Measurements from ENCODE around the gene TBC1D24. TPM values are rescaled to one million over a fixed set of nuclear protein-coding genes. Genes with fewer than 3 reads are reported as not detected.

Gene TBC1D24
- total RNA-seq, 1 donor from 2014 or later = 19.6 TPM

DNA sequence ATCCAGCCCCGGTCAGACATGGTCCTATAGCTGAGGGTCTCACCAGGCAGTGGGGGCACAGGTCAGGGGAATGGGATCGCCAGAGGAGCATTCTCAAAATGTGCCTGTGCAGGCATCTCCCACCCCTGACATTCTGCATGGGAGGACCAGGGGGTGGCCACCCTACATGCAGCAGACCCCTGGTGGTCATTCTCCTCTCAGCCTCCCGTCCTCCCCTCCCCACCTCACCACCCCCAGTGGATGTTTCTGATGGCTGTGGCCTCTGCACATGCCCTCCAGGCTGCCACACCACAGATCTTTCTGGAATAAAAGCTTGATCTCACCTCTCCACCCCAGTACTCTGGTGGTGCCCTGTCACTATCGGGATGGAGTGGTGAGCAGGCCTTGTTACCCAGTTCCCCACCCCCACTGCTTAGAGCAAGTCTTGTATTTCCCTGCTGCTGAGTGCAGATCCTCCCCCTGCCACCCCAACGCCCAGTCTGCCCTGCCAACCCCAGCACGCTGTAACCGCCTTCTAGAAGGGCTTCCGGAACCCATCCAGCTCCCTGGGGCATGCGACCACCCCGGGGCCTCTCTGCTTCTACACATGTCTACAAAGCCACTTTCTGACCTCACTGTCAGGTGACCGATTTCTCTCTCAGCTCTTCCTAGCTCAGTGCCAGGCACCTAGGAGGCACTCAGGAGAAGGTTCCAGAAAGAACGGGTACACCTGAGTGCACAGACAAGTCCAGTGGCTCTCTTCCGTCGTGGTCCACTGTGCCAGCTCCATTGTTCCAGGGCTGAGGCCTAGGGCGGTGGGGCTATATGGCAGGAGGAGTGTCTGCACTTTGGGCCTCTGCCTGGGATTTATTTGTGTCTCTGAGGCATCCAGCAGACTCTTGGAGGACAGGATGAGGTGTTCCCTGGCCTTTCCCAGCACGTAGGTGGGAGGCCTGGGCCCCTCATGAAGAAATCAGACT is 9.3 kb downstream of the TBC1D24 start:
- Mint-ChIP-seq H3K9me3 (no peaks in the 10 kb centered on the region), H3K4me1 (ENCODE audit: low read depth) (peaks cover 14% of the 10 kb centered on the region), H3K36me3 (ENCODE audit: low read depth) (peaks cover 2% of the 10 kb centered on the region), H3K27ac (no peak overlapping the region), H3K27me3 (ENCODE audit: insufficient read depth) (no peaks in the 10 kb centered on the region), H3K4me3 (no peak overlapping the region)
- DNase-seq (ENCODE audit: low spot score) = no peak
- intact Hi-C loops (cut with micrococcal nuclease) = no loop called here

DNA sequence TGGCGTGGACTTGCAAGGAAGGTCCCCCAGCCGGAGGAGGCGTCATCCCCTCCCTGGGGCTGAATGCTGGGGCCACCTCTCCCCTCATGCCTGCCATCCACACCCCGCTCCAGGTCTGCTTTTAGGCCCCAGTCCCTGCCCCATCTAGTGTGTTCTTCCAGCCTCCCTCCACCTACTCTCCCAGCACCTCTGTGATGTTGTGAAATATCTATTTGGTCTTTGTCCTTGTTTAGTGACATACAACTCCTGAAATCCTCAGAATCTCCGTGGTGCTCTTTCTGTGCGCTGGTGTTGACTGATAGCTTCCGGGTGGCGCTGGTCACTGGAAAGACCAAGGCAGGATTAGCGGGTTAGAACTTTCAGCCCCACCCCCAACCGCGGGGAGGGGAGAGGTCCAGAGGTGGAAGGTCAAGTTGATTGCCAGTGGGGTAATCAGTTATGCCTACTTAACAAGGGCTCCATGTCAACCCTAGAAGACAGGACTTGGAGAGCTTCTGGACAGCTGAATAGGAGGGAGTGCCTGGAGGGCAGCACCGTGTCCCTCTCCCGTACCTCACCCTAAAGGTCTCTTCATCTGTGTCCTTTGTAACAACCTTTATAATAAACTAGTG is 10.1 kb downstream of the TBC1D24 start:
- H3K9me3 Mint-ChIP-seq = no peaks in the 10 kb centered on the region
- intact Hi-C loops (cut with micrococcal nuclease) = loop anchor here (5.0 kb wide), 1 partner anchor 143 kb away; the partner anchor contains the start of gene ABCA3
- H3K4me1 Mint-ChIP-seq (ENCODE audit: low read depth) = peaks cover 14% of the 10 kb centered on the region
- H3K4me3 Mint-ChIP-seq = no peak overlapping the region
- H3K27ac Mint-ChIP-seq = no peak overlapping the region
- H3K27me3 Mint-ChIP-seq (ENCODE audit: insufficient read depth) = no peaks in the 10 kb centered on the region
- DNase-seq (ENCODE audit: low spot score) = no peak
- H3K36me3 Mint-ChIP-seq (ENCODE audit: low read depth) = peaks cover 2% of the 10 kb centered on the region

- intact Hi-C loops (cut with micrococcal nuclease) = loop anchor here (5.0 kb wide), 1 partner anchor 144 kb away; the partner anchor contains the start of gene ABCA3
- Mint-ChIP-seq H3K9me3 (no peaks in the 10 kb centered on the region), H3K27me3 (ENCODE audit: insufficient read depth) (no peaks in the 10 kb centered on the region), H3K36me3 (ENCODE audit: low read depth) (peaks cover 2% of the 10 kb centered on the region), H3K27ac (no peak overlapping the region), H3K4me3 (no peak overlapping the region), H3K4me1 (ENCODE audit: low read depth) (peaks cover 14% of the 10 kb centered on the region)
- no peak for DNase-seq (ENCODE audit: low spot score)
Observed at GRCh38 chr16:2485811-2486507, 11.0 kb downstream of the TBC1D24 start.

- Mint-ChIP-seq H3K9me3 (no peaks in the 10 kb centered on the region), H3K4me1 (ENCODE audit: low read depth) (peaks cover 14% of the 10 kb centered on the region), H3K27me3 (ENCODE audit: insufficient read depth) (no peaks in the 10 kb centered on the region), H3K4me3 (peak overlapping the region; percentile 9), H3K27ac (peak overlapping the region; percentile 65), H3K36me3 (ENCODE audit: low read depth) (peaks cover 2% of the 10 kb centered on the region)
- intact Hi-C loops (cut with micrococcal nuclease) = loop anchor here (1.0 to 5.0 kb wide), 3 partner anchors 12 to 145 kb away; partner anchors contain the start of genes ABCA3, TBC1D24 and TEDC2
- peak; percentile 65 for DNase-seq (ENCODE audit: low spot score)
Observed at GRCh38 chr16:2486645-2487516, 12.0 kb downstream of the TBC1D24 start.

- Mint-ChIP-seq H3K4me3 (peak overlapping the region; percentile 9), H3K27me3 (ENCODE audit: insufficient read depth) (no peaks in the 10 kb centered on the region), H3K36me3 (ENCODE audit: low read depth) (peaks cover 2% of the 10 kb centered on the region), H3K9me3 (no peaks in the 10 kb centered on the region), H3K4me1 (ENCODE audit: low read depth) (peaks cover 14% of the 10 kb centered on the region), H3K27ac (peak overlapping the region; percentile 65)
- no peak for DNase-seq (ENCODE audit: low spot score)
- intact Hi-C loops (cut with micrococcal nuclease) = loop anchor here (1.0 to 5.0 kb wide), 3 partner anchors 12 to 145 kb away; partner anchors contain the start of genes ABCA3, TBC1D24 and TEDC2
Observed at GRCh38 chr16:2487517-2487842, 12.6 kb downstream of the TBC1D24 start.

- intact Hi-C loops (cut with micrococcal nuclease) = loop anchor here (1.0 to 5.0 kb wide), 3 partner anchors 13 to 146 kb away; partner anchors contain the start of genes ABCA3, TBC1D24 and TEDC2
- Mint-ChIP-seq H3K36me3 (ENCODE audit: low read depth) (peaks cover 2% of the 10 kb centered on the region), H3K27me3 (ENCODE audit: insufficient read depth) (no peaks in the 10 kb centered on the region), H3K4me1 (ENCODE audit: low read depth) (peaks cover 14% of the 10 kb centered on the region), H3K27ac (no peak overlapping the region), H3K4me3 (no peak overlapping the region), H3K9me3 (no peaks in the 10 kb centered on the region)
- no peak for DNase-seq (ENCODE audit: low spot score)
Observed at GRCh38 chr16:2487903-2488531, 13.1 kb downstream of the TBC1D24 start.

DNA sequence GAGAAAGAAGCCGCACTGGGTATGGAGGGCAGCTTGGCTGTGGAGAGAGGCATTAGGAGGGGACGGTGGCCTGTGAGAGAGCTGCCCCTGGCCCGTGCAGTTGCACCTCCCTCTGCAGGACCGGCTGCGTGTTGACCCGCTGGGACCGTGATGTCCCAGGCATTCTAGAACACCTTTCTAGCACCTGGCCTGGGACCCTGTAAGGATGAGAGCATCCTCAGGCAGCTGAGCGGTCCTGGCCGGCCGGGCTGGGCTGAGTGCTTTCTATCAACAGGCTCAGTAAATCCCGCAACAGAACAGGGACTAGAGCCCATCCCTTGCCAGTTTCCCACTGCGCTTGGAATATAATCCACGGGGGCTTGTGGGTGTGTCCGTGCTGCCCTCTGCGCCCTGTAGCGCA is 14.7 kb downstream of the TBC1D24 start:
- no peaks in the 10 kb centered on the region for H3K27me3 Mint-ChIP-seq (ENCODE audit: insufficient read depth)
- no peaks in the 10 kb centered on the region for H3K36me3 Mint-ChIP-seq (ENCODE audit: low read depth)
- no peak overlapping the region for H3K4me3 Mint-ChIP-seq
- no peaks in the 10 kb centered on the region for H3K9me3 Mint-ChIP-seq
- no peak for DNase-seq (ENCODE audit: low spot score)
- intact Hi-C loops (cut with micrococcal nuclease) = loop anchor here (5.0 kb wide), 1 partner anchor 147 kb away; the partner anchor contains the start of gene ABCA3
- H3K27ac Mint-ChIP-seq = no peak overlapping the region
- peaks cover 14% of the 10 kb centered on the region for H3K4me1 Mint-ChIP-seq (ENCODE audit: low read depth)

DNA sequence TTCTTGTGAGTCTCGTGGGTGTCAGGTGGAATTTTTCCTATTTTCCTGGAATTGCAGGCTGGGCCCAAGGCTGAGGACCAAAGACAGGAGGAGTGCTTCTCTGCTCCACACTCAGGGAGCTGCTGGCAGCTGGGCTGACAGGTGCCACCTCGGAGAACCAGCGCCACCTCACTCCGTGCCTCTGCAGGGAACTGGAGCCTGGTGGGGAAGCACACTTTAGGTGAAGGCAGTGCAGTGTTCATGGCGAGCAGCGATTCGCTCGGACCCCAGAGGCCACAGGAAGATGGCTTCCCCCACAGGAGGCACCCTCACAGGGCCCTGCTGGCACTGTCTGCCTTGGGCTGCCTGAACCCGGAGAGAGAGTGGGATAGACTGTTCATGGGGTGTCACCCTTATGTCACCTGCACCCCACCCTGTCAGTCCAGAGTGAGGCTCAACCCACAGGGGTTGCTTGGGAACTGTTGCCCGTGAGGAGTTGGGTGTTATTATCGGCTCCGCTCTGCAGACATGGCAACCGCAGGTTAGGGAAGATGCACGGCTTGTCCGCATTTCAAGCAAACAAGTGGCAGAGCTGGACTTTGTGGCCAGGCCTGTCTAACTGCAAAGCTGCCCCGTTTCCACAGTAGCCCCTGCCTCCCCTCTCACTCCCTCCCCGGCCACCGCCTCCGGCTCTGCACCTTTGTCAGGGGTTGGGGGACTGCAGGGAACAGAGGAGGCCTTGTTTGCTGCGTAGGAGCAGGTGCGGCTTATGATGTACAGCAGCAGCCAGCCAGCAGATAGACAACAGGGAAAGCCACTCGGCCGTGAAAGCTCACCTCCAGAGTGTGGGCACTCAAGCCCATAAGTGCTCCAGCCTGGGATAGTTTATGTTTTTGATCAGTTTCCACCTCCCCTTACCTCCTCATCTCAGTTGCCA is 15.5 kb downstream of the TBC1D24 start:
- DNase-seq (ENCODE audit: low spot score) = no peak
- peaks cover 14% of the 10 kb centered on the region for H3K4me1 Mint-ChIP-seq (ENCODE audit: low read depth)
- H3K27ac Mint-ChIP-seq = no peak overlapping the region
- intact Hi-C loops (cut with micrococcal nuclease) = no loop called here
- H3K36me3 Mint-ChIP-seq (ENCODE audit: low read depth) = no peaks in the 10 kb centered on the region
- H3K9me3 Mint-ChIP-seq = no peaks in the 10 kb centered on the region
- H3K27me3 Mint-ChIP-seq (ENCODE audit: insufficient read depth) = no peaks in the 10 kb centered on the region
- H3K4me3 Mint-ChIP-seq = no peak overlapping the region

DNA sequence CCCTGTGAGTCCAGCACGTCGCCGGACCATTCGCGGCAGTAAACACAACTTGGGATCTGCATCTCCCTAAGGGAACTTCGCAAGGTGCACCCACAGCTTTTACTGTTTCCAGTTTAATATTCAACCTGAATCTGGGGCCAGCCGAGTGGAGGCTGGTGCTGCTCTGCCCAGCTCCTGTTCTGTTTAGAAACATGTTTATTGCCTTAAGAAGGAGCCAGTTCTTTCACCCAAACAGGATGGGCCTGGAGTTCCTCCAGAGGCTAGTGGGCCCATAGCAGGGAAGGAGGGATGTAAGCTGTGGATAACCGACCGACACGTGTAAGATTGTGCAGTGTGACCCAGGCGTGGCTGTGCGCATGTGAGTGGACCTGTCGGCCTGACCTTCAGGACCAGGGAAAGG is 17.4 kb downstream of the TBC1D24 start:
- Mint-ChIP-seq H3K36me3 (ENCODE audit: low read depth) (no peaks in the 10 kb centered on the region), H3K27me3 (ENCODE audit: insufficient read depth) (no peaks in the 10 kb centered on the region), H3K4me1 (ENCODE audit: low read depth) (peaks cover 4% of the 10 kb centered on the region), H3K27ac (no peak overlapping the region), H3K4me3 (no peak overlapping the region), H3K9me3 (no peaks in the 10 kb centered on the region)
- intact Hi-C loops (cut with micrococcal nuclease) = no loop called here
- DNase-seq (ENCODE audit: low spot score) = no peak

DNA sequence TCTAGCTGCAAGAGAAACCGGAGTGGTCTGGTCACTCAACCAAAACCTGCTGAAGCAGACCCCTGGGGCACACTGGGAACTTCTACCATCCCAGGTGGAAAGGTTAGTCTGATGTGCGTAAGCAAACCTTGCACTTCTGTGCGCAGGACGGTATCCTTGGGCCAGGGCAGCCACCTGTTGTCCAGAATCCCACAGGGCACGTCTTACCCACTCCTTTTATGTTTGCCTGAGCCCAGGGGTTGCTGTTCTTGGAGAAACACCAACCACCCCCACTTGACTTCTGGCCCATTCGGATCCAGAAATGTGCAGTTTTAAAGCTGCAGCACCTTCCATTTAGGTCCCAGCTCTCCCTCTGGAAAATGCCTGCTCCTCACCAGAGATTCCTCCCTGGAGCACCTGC is 18.7 kb downstream of the TBC1D24 start:
- no peaks in the 10 kb centered on the region for H3K4me1 Mint-ChIP-seq (ENCODE audit: low read depth)
- H3K4me3 Mint-ChIP-seq = no peak overlapping the region
- no peaks in the 10 kb centered on the region for H3K36me3 Mint-ChIP-seq (ENCODE audit: low read depth)
- DNase-seq (ENCODE audit: low spot score) = no peak
- intact Hi-C loops (cut with micrococcal nuclease) = no loop called here
- H3K27me3 Mint-ChIP-seq (ENCODE audit: insufficient read depth) = no peaks in the 10 kb centered on the region
- H3K9me3 Mint-ChIP-seq = no peaks in the 10 kb centered on the region
- H3K27ac Mint-ChIP-seq = no peak overlapping the region

- DNase-seq (ENCODE audit: low spot score) = no peak
- H3K27me3 Mint-ChIP-seq (ENCODE audit: insufficient read depth) = no peaks in the 10 kb centered on the region
- intact Hi-C loops (cut with micrococcal nuclease) = no loop called here
- H3K9me3 Mint-ChIP-seq = no peaks in the 10 kb centered on the region
- H3K4me3 Mint-ChIP-seq = no peak overlapping the region
- no peaks in the 10 kb centered on the region for H3K4me1 Mint-ChIP-seq (ENCODE audit: low read depth)
- H3K36me3 Mint-ChIP-seq (ENCODE audit: low read depth) = no peaks in the 10 kb centered on the region
- no peak overlapping the region for H3K27ac Mint-ChIP-seq
Observed at GRCh38 chr16:2494616-2495015, 19.7 kb downstream of the TBC1D24 start.

Data from activated T-helper 1 cell treated with anti-CD3 and anti-CD28 coated beads, Interleukin-12 subunit alpha, Interleukin-12 subunit beta, Interleukin-2, Interleukin-4 antibody, amounts not matched to agents 30 ng/mL and 10 ng/mL and 1 ng/mL, durations not matched to agents 14 hours and 24 hours and 36 hours (primary cell).